Progenitor cell of endocrine pancreas (in vitro differentiated cells): Measurements from ENCODE around the gene SLCO2A1. TPM values are rescaled to one million over a fixed set of nuclear protein-coding genes. Genes with fewer than 3 reads are reported as not detected.

Source experiments
- DNase-seq: peaks from one replicate; pipeline ENCODE4 v3.0.0; 2021; ENCODE audit warnings: low spot score; ENCODE audit not compliant: unreplicated experiment
- H3K27ac Mint-ChIP-seq: 2 replicates; pipeline ENCODE4 v1.8.0; 2021; ENCODE audit warnings: mild to moderate bottlenecking, moderate library complexity, mixed read lengths
- H3K27me3 Mint-ChIP-seq: 2 replicates; pipeline ENCODE4 v1.8.0; 2021; ENCODE audit warnings: mixed read lengths
- H3K36me3 Mint-ChIP-seq: 2 replicates; pipeline ENCODE4 v1.8.0; 2022; ENCODE audit warnings: mixed read lengths; ENCODE audit not compliant: insufficient read depth
- H3K4me1 Mint-ChIP-seq: 2 replicates; pipeline ENCODE4 v1.8.0; 2021; ENCODE audit warnings: low read depth, mixed read lengths
- H3K4me3 Mint-ChIP-seq: 2 replicates; pipeline ENCODE4 v1.8.0; 2021; ENCODE audit warnings: low read depth, mild to moderate bottlenecking, moderate library complexity, mixed read lengths
- H3K9me3 Mint-ChIP-seq: 2 replicates; pipeline ENCODE4 v1.8.0; 2021; ENCODE audit warnings: low read depth, mixed read lengths
- total RNA-seq: library from RNA; stranded (reverse); gene quantifications from 2 replicates; pipeline ENCODE4 v1.2.1, GENCODE V29; 2021
- TF ChIP-seq, protein P1 (sequence below): fragments of 200-600 bp; sonication (generic); IDR thresholded peaks from one replicate; pipeline ENCODE4 v1.5.0; 2021; ENCODE audit warnings: antibody characterized with exemption, mild to moderate bottlenecking; ENCODE audit not compliant: unreplicated experiment

Gene SLCO2A1
- total RNA-seq, 1 donor from 2014 or later = 27.9 TPM

GRCh38 chr3:134007819-134008218, 21.9 kb downstream of the SLCO2A1 start:
- TF ChIP-seq, protein P1, sequence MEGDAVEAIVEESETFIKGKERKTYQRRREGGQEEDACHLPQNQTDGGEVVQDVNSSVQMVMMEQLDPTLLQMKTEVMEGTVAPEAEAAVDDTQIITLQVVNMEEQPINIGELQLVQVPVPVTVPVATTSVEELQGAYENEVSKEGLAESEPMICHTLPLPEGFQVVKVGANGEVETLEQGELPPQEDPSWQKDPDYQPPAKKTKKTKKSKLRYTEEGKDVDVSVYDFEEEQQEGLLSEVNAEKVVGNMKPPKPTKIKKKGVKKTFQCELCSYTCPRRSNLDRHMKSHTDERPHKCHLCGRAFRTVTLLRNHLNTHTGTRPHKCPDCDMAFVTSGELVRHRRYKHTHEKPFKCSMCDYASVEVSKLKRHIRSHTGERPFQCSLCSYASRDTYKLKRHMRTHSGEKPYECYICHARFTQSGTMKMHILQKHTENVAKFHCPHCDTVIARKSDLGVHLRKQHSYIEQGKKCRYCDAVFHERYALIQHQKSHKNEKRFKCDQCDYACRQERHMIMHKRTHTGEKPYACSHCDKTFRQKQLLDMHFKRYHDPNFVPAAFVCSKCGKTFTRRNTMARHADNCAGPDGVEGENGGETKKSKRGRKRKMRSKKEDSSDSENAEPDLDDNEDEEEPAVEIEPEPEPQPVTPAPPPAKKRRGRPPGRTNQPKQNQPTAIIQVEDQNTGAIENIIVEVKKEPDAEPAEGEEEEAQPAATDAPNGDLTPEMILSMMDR = no peak
- Mint-ChIP-seq H3K36me3 (peaks cover 9% of the 10 kb centered on the region), H3K9me3 (peaks cover 11% of the 10 kb centered on the region), H3K4me1 (peaks cover 4% of the 10 kb centered on the region), H3K4me3 (no peak overlapping the region), H3K27ac (no peak overlapping the region), H3K27me3 (no peaks in the 10 kb centered on the region)
- no peak for DNase-seq

DNA sequence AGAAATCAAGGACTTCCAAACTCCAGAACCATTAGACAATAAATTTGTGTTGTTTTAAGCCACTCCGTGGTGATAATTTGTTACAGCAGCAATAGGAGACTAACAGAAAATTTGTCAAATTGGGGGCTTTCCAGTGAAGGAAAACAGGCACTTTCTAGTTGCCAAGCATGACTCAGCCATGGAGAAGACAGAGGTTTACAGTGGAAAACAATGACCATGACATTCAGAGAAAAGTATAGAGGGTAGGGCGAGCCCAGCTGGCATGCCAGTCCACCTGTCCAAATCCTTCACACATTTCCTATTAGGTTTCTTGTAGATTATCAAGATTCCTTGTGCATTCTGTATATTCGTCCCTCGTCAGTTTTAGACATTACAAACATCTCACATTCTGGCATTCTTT, 24.9 kb downstream of the SLCO2A1 start:
- Mint-ChIP-seq H3K36me3 (peaks cover 9% of the 10 kb centered on the region), H3K27me3 (peaks cover 5% of the 10 kb centered on the region), H3K4me3 (no peak overlapping the region), H3K4me1 (peaks cover 14% of the 10 kb centered on the region), H3K27ac (no peak overlapping the region), H3K9me3 (peaks cover 11% of the 10 kb centered on the region)
- TF ChIP-seq, protein P1 = no peak
- no peak for DNase-seq

DNA sequence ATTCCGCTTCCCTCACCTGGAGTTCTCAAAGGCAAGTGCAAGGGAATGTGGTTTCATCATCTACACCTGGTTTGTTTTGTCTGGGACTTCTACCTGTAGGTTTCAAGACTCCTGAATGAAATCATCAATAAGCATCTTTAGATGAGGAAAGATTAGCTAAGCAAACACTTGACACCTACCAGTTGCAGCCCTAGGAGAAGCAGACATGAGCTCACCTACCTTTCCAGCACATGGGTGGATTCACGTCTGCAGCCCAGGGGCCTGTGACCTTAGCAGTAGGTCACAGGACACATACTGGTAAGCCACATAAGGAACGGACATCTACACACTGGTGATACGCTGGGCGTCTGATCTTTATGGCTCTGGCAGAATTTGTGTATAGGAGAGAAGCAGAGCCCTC, 26.7 kb downstream of the SLCO2A1 start:
- TF ChIP-seq, protein P1 = no peak
- Mint-ChIP-seq H3K27me3 (peaks cover 11% of the 10 kb centered on the region), H3K4me1 (peaks cover 14% of the 10 kb centered on the region), H3K9me3 (peaks cover 11% of the 10 kb centered on the region), H3K36me3 (peaks cover 9% of the 10 kb centered on the region), H3K27ac (no peak overlapping the region), H3K4me3 (no peak overlapping the region)
- DNase-seq = no peak

DNA sequence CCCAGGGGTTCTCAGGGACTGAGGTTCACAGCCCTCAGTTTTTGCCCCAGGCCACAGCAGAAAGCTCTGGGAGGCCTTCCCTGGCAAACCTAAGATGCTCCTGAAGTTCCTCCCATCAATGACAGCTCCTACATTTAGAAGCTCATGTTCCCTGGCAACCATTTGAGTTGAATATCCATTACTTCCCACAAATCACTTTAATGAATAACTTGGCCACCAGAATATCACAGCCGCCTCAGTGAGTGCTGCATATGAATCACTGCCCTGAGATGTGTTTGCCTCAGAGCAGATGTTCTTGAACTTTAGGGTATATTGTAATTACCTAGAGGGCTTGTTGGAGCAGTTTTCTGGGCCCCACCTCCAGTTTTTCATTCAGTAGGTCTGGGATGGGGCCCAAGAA, 27.4 kb downstream of the SLCO2A1 start:
- H3K27ac Mint-ChIP-seq = no peak overlapping the region
- peaks cover 11% of the 10 kb centered on the region for H3K27me3 Mint-ChIP-seq
- TF ChIP-seq, protein P1 = no peak
- peaks cover 9% of the 10 kb centered on the region for H3K36me3 Mint-ChIP-seq
- peaks cover 11% of the 10 kb centered on the region for H3K9me3 Mint-ChIP-seq
- peaks cover 14% of the 10 kb centered on the region for H3K4me1 Mint-ChIP-seq
- no peak for DNase-seq
- H3K4me3 Mint-ChIP-seq = no peak overlapping the region

DNA sequence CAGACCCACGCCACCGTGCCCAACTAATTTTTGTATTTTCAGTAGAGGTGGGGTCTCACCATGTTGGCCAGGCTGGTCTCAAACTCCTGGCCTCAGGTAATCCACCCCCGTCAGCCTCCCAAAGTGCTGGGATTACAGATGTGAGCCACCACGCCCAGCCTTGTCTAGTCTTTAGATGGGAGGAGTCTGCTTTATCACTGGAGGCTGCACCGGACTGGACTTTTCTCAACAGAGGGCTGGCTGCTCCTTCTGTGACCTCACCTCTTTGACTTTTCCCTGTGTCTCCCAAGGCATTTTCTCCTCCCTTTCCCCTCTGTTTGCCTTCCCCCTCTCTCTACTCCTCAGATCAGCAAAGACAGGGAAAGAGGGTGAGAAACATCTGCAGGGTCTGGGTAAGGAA, 28.5 kb downstream of the SLCO2A1 start:
- Mint-ChIP-seq H3K36me3 (peaks cover 5% of the 10 kb centered on the region), H3K9me3 (peaks cover 9% of the 10 kb centered on the region), H3K4me3 (no peak overlapping the region), H3K27me3 (peaks cover 13% of the 10 kb centered on the region), H3K4me1 (peaks cover 14% of the 10 kb centered on the region), H3K27ac (no peak overlapping the region)
- DNase-seq = no peak
- TF ChIP-seq, protein P1 = no peak
